Skin of body (tissue), 3 donors: ENCODE data around the gene KRTAP5-8. TPM values are rescaled to one million over a fixed set of nuclear protein-coding genes. Genes with fewer than 3 reads are reported as not detected.
"Not testable (repeated sequence)": the region's sequence is repeated elsewhere in the genome, so short reads cannot be mapped to it uniquely, and the experiment has no call there.

Experiments
- DNase-seq: peaks from one replicate; lab custom pipeline; 2025; lab: John Stamatoyannopoulos, UW
- small RNA-seq: library from RNA; depleted of rRNA; stranded (forward); fragments of <200 nt; gene quantifications from one replicate; pipeline ENCODE3, GENCODE V24; 2014; ENCODE audit warnings: low replicate concordance
- total RNA-seq: library from RNA; depleted of rRNA; stranded (reverse); fragments of >200 nt; gene quantifications from one replicate; pipeline ENCODE4 v1.2.3, GENCODE V29; 2014

Gene KRTAP5-8
- total RNA-seq, 1 donor from 2014 or later = 2.5 TPM

DNA sequence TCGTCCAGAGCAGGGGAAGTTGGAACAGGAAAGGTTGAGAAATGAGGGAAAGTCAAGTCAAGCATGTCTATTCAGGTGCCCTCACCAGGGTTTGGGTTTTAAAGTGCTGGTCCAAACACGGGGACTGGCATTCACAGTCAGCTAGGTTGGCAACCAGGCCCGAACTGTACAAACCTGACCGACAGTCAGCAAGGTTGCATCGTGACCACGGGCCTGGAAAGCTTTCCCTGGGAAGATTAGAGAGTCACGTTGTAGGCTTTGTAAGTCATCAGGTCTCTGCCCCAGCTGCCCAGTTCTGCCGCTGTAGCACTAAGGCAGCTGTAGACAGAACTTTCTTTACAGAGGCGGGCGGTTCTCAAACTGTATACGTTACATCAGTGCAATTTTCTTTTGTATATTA is 35.0 kb downstream of the KRTAP5-8 start:
- DNase-seq = no peak

DNA sequence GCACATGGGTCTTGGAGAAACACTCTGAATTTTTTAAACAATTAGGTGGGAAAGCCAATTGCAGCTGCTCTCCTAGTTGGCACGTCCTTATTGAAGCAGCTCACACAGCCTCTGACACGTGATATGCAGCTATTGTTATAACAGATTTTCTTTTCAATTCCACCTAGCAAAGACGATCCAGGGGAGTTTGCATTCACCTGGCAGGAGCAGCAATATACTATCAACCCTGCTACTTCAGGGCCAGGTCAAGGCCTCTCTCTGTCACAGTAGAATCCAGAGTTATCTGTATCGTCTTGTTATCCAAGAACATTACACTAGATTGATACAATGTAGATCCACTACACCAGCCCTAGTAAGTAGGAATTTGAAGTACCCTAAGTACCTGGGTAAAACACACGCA is 36.6 kb downstream of the KRTAP5-8 start:
- DNase-seq = no peak

DNA sequence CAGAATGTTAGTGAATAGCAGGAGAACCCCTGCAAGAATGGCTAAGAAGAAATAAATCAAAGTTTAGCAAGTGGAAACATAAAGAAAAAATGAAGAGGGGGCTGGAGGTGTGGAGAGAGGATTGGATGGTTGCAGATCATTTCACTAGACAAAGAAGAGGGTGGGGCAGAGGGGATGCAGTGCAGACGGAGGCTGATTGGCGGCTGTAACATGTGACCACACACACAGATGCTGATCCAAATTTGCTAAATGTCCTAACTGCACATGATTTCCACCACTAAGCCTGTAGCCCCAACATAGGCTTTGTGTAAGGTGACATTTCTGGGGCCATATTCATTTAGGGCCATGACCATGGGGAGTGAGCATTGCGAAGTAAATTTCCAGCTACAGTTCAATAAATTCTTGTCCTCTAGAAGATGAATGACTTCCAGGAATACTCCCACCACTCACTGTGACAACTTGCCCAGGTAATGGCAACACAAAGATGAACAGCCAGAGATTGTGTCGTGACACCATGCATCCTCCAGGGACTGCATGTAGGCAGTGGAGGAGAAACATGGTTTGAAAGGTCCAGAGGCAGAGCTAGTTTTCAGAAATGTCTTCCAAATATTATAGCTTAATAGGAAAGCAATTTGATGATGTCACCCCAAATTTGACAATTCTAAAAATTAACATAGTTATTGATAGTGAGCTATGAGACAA is 38.0 kb downstream of the KRTAP5-8 start:
- DNase-seq = no peak

DNA sequence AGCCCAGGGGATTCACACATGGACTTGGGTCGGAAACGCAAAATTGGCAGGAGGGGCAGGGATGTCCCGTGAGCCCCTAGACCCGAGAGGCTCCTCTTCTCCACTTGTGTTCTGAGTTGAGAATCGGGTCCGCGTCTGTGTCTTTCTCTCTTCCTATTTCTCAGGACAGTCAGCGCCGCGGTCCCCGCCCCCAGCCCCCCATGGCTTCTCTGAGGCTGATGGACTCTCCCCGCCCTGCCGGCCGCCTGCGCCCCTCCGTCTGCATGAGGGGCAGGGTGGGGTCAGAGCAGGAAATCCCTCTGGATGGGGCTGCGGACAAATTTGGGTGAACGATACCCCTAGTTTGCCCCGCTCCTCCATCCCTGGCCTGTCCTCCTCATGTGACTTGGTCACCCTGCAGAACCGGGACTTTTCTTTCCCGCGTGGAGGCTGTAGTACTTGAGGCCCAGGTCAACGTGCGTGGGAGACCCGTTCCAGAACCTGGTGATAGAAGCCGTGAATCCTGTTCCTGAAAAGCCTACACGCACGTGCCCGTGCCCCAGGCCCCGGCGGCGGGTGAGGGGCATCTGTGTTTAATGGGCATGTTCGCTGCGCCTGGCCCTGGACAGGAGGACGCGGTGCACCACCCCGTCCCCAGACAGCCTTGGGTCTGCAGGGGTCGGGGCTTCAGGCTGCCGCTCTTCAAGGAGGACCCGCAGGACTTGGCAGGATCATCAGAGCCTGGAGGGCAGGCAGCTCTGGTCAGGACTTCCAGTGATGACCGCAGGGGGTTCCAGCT is 39.1 kb downstream of the KRTAP5-8 start:
- not testable (repeated sequence) for DNase-seq

GRCh38 chr11:71577469-71578004 is 39.7 kb downstream of the KRTAP5-8 start:
- no peak for DNase-seq

- DNase-seq = not testable (repeated sequence)
These were observed 41.7 kb downstream of the KRTAP5-8 start for GRCh38 chr11:71579513-71579912.

DNA sequence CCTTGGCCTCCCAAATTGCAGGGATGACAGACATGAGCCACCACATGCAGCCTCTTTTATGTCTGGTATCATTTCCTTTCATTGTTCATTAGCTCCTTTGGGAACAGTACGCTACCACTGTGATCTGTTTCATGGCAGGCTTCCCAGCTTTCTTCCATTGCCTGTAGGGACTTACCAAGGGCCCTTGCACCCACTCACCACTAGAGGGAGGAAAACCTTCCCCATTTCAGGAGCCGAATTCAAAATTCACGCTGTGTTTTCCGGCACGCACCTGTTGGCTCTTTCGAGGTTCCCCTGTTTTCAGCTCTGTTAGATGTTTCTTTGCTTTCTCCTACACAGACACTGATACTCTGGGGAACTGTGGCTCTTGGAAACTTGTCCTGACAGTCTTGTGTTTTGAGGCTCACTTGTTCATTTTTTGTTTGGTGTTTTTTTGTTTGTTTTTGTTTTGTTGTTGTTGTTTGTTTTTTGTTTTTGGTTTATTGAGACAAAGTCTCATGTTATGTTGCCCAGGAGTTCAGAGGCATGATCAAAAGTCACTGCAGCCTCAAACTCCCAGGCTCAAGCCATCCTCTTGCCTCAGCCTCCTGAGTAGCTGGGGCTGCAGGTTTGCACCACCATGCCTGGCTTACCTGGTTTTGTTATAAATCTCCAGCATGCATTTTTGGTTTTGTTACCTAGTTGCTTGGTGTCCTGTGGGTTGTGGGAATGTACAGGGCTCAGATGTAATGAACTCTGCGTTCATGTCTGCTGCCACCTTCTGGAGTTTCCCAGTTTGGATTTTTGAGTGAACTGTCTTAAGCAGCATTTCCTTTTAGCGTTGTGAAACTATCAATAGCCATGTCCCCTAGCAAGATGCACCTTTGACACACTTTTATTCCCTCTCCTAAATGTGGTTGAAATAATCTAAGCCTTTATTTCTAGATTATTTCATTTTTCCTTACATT is 42.5 kb downstream of the KRTAP5-8 start:
- DNase-seq = peak; percentile 60

- DNase-seq = no peak
These were observed 44.0 kb downstream of the KRTAP5-8 start for GRCh38 chr11:71581826-71582225.

GRCh38 chr11:71582309-71582895 is 44.6 kb downstream of the KRTAP5-8 start, which contains the start of gene KRTAP5-11:
Gene KRTAP5-11, minus strand, starts transcription at chr11:71582875. Its CDS starts 38 bp downstream, at chr11:71582837.
- no peak for DNase-seq

DNA sequence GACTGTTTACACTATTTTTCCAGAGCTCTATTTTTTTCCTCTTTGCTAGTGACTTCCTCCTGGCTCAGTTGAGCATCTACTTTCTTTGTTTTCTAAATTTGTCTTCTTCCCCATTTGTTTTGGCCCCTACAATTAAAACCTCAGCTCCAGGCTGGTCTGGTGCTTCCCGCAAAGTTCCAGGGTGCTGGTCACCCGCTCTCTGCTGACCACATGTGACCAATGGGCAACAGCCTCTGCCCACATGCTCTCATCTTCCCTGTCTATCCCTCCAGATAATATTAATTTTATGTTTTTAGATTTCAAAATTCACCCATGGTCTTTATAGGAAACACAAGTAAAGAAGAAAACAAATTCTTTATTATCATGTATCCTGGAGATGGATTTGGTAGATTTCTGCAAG is 45.1 kb downstream of the KRTAP5-8 start:
- not testable (repeated sequence) for DNase-seq

DNA sequence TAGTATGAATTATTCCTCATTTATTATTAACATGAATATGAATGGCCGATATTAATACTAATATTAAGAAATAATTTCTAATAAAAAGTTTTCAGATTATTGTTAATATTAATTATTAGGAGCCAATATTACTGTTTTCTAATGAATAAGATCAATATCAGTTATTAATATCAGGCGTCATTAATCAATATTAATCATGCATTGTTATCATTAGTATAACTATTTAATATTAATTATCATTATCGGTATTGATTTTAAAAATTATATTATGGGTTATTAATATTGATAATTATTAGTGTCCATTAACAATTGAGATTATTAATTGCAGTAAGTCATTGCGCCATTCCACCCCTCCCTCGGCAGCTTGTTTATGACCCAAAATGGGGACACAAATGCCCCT is 47.8 kb downstream of the KRTAP5-8 start:
- DNase-seq = not testable (repeated sequence)

GRCh38 chr11:71588314-71588713 is 50.5 kb downstream of the KRTAP5-8 start:
- not testable (repeated sequence) for DNase-seq

Small RNA genes within 50 kb of the gene (small RNA-seq; reads per million reads assigned to genes)
- gene AP000867.1 (not detected), gene KRTAP5-14P (not detected)

Other genes starting within 250 kb of the KRTAP5-8 start
- 34.5 TPM for gene DHCR7, start 89.6 kb upstream of the KRTAP5-8 start, total RNA-seq
- 34.6 TPM for gene NADSYN1, start 84.8 kb upstream of the KRTAP5-8 start, total RNA-seq
- gene KRTAP5-7, start 10.8 kb upstream of the KRTAP5-8 start, total RNA-seq = 0.89 TPM
- not detected for gene KRTAP5-9, start 10.4 kb downstream of the KRTAP5-8 start, total RNA-seq
- 1.5 TPM for gene KRTAP5-10, start 27.5 kb downstream of the KRTAP5-8 start, total RNA-seq
- 2.2 TPM for gene KRTAP5-11, start 44.9 kb downstream of the KRTAP5-8 start, total RNA-seq